GM10248 (cell line): ENCODE measurements around the gene PSMD13.
"Not testable (repeated sequence)": the region's sequence is repeated elsewhere in the genome, so short reads cannot be mapped to it uniquely, and the experiment has no call there.

Experiments
- CTCF ChIA-PET: fragments of 300-600 bp; sonication (Branson Sonifier 250); formaldehyde crosslinking; extraction: SDS; loops from one replicate; lab custom pipeline; 2021; ENCODE audit warnings: antibody characterized with exemption; lab: Yijun Ruan, JAX
- POLR2A ChIA-PET: fragments of 350-650 bp; sonication (Branson Sonifier 250); formaldehyde crosslinking; extraction: SDS; loops from one replicate; lab custom pipeline; 2020; ENCODE audit warnings: antibody characterized with exemption; lab: Yijun Ruan, JAX
- DNase-seq: peaks from one replicate; pipeline ENCODE4 v3.0.0; 2012; ENCODE audit errors: extremely low spot score
- TF ChIP-seq, protein P1 (sequence below): IDR thresholded peaks from 2 replicates; pipeline ENCODE4 v1.5.1; 2012; ENCODE audit warnings: mild to moderate bottlenecking, low read depth; ENCODE audit errors: extremely low read depth, missing control alignments, control extremely low read depth

The PSMD13 gene

DNA sequence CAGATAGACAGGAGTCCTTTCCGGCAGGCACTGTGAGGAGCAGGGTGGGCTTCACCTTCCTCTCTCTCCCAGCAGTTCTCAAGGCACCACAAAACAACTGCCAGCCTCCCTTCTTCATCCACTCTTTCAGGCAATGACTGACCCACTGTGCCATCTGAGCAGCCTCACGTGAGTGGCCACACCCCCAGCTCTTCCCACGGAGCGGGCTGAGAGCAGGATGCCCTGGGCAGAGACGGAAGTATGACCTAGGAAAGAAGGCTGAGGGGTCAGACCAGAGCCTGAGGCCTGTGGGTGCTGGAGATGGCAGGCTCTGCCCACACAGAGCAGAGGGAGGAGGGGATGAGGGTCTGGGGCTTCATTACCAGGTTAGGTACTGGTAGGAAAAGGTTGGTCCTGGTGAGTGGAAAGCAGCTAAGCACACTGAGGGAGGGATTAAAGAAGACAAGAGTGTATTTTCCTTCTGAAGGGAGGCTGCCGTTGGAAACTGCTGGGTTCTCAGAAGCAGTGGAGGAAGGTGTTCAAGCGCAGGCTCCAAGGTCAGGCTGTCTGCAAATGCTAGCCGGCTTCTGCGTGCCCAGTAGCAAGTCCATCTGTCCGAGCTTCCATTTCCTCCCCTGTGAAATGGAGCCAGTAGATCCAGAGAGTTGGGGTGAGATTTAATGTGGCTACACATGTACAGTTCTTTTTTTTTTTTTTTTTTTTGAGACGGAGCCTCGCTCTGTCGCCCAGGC is 46.0 kb downstream of the PSMD13 start:
- ChIA-PET POLR2A (no interaction called here), CTCF (interaction anchor here (0.6 to 4.0 kb wide), 5 partner anchors 8 to 32 kb away, joined by 3 to 11 read pairs (median 4); no protein-coding TSS in a partner anchor)
- TF ChIP-seq, protein P1, sequence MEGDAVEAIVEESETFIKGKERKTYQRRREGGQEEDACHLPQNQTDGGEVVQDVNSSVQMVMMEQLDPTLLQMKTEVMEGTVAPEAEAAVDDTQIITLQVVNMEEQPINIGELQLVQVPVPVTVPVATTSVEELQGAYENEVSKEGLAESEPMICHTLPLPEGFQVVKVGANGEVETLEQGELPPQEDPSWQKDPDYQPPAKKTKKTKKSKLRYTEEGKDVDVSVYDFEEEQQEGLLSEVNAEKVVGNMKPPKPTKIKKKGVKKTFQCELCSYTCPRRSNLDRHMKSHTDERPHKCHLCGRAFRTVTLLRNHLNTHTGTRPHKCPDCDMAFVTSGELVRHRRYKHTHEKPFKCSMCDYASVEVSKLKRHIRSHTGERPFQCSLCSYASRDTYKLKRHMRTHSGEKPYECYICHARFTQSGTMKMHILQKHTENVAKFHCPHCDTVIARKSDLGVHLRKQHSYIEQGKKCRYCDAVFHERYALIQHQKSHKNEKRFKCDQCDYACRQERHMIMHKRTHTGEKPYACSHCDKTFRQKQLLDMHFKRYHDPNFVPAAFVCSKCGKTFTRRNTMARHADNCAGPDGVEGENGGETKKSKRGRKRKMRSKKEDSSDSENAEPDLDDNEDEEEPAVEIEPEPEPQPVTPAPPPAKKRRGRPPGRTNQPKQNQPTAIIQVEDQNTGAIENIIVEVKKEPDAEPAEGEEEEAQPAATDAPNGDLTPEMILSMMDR = no peak
- DNase-seq = no peak

DNA sequence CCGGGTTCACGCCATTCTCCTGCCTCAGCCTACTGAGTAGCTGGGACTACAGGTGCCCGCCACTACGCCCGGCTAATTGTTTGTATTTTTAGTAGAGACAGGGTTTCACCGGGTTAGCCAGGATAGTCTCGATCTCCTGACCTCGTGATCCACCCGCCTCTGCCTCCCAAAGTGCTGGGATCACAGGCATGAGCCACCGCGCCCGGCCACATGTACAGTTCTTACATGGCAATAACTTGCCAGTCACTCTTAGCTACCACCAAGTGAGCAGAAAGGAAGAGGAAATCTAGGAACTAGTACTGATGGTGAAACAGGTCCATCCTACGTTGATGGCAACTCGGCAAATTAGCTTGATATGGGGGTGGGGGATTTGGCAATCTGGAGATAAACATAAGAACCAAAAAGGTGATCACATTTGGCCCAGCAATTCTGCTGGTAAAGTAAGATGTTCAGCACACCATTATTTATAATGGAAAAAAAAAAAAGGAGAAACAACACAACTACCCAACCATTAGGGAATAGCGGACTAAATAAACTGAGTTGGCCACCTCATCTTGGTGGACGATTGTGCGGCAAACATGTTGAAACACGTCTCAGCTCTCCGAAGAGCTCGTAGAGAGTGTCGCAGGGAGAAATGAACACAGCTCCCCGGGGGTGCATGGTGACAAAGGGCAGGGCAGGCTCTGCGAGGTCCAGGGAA is 46.8 kb downstream of the PSMD13 start:
- TF ChIP-seq, protein P1 = no peak
- DNase-seq = no peak
- ChIA-PET POLR2A (no interaction called here), CTCF (interaction anchor here (1.0 to 2.0 kb wide), 3 partner anchors 9 to 33 kb away, joined by 3 to 7 read pairs (median 4); no protein-coding TSS in a partner anchor)

DNA sequence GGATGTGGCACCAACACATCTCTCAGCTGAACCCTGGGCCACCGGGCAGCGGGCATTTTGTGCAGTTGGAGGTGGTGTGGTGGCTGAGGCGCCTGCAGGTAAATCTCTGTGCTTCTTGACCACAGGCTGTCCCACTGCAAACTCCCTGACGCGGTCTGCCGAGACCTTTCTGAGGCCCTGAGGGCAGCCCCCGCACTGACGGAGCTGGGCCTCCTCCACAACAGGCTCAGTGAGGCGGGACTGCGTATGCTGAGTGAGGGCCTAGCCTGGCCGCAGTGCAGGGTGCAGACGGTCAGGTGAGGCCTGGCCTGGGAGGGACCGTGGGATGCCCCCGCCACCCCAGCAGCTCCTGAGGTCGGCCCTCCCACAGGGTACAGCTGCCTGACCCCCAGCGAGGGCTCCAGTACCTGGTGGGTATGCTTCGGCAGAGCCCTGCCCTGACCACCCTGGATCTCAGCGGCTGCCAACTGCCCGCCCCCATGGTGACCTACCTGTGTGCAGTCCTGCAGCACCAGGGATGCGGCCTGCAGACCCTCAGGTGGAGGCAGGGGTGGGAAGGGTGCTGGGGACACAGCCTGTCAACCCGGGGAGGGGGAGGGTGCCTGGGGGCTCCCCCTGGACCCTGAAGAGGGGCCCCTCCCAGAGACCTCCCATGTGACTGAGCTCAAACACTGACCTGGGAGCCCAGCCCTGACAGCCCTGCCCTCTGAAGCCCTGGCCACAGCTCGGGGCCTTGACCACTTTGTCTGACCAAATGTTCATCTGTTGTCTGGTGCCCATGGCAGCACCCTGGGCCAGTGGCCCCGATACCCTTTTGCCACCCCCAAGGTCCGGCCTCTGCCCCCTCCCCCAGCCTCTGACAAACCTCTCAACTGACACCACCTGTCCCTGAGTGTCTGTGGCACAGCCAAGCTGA is 47.6 kb downstream of the PSMD13 start:
- CTCF ChIA-PET = interaction anchor here (0.8 to 2.0 kb wide), 3 partner anchors 10 to 34 kb away, joined by 3 to 7 read pairs (median 4); no protein-coding TSS in a partner anchor
- POLR2A ChIA-PET = no interaction called here
- DNase-seq = no peak
- TF ChIP-seq, protein P1 = no peak

DNA sequence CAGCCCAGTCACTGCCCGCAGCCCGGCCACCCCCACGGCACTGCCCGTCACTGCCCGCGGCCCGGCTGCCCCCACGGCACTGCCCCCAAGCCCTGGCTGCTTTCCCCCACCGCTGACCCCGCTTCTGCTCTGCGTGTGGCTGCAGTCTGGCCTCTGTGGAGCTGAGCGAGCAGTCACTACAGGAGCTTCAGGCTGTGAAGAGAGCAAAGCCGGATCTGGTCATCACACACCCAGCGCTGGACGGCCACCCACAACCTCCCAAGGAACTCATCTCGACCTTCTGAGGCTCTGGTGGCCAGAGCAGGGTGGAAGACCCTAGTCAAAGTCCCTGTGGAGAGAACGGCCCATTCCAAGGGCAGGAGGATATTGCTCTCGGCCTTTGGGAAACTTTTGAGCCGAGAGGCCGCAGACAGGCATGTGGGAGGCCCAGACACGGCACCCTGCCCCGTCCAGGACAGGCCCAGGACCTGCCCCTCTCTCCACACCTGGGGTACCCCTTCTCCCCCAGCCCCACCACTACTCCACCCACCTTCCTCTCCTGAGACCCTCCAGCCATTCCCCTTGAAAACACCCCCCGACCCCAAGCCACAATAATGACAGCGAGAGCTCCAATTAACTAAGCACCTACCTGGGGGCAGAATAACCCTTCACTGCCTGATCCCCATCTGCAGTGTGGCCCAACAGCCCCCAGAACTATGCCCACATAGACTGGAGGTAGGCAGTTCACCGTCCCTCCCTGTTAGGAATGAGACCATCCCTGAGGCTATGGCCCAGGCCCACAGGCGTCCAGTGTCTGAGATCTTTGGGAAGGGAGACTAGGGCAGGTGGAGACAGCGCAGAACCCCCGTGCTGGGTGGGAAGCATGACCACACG is 48.5 kb downstream of the PSMD13 start:
- TF ChIP-seq, protein P1 = no peak
- DNase-seq = no peak
- ChIA-PET CTCF (interaction anchor here (0.8 to 2.0 kb wide), 2 partner anchors 33 to 35 kb away, joined by 3 to 7 read pairs; no protein-coding TSS in a partner anchor), POLR2A (no interaction called here)

DNA sequence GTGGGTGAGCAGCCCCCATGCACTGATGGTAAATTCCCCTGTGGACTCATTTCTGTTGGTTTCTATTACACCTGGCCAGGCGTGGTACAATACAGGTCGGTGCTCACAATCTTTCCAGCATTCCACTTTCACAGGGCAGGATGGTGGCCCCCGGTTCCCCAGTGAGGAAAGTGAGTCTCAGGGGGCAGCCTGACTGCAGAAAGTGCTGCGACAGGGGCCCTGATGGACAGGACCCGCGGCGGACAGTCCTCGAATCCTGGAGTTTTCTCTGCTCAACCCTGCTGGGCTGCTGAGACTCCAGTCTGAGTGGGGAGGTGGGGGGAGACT is 49.1 kb downstream of the PSMD13 start:
- CTCF ChIA-PET = interaction anchor here (0.8 kb wide), 1 partner anchor 36 kb away, joined by 4 read pairs; no protein-coding TSS in a partner anchor
- no peak for DNase-seq
- POLR2A ChIA-PET = no interaction called here
- TF ChIP-seq, protein P1 = no peak

DNA sequence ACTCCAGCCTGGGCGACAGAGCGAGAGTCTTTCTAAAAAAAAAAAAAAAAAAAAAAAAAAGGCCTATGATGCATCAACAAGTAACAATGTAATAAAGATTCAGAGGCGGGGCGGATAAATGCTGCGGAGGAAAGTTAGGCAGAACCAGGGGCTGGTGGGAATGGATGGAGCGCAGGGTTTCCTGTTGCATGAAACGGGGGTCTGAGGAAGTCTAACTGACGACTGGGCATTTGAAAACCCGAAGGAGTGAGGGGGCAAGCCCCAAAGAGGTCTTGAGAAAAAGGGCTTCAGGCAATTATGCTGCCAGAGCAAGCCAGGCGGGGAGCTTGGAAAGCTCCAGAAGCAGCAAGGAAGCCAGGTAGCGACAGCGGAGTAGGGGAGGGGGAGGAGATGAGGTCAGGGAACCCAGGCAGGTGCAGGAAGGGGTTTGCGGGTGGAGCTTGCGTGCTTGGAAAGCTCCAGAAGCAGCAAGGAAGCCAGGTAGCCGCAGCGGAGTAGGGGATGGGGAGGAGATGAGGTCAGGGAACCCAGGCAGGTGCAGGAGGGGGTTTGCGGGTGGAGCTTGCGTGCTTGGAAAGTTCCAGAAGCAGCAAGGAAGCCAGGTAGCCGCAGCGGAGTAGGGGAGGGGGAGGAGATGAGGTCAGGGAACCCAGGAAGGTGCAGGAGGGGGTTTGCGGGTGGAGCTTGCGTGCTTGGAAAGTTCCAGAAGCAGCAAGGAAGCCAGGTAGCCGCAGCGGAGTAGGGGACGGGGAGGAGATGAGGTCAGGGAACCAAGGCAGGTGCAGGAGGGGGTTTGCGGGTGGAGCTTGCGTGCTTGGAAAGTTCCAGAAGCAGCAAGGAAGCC is 50.4 kb downstream of the PSMD13 start:
- DNase-seq = not testable (repeated sequence)

More for the DNA sequence above, 50.4 kb downstream of the PSMD13 start:
- CTCF ChIA-PET = interaction anchor here (0.7 to 1.3 kb wide), 2 partner anchors 10 to 36 kb away, joined by 3 to 4 read pairs; no protein-coding TSS in a partner anchor
- POLR2A ChIA-PET = not testable (repeated sequence)
